A673 (cell line): ENCODE measurements around the gene SMAP2. TPM values are rescaled to one million over a fixed set of nuclear protein-coding genes. Genes with fewer than 3 reads are reported as not detected.
A peak's percentile ranks its signal among the peaks of the same experiment; 100 is the strongest.

Experiments used
- BruUV-seq: library from RNA; stranded (reverse); fragments of 400-500 nt; replicated peaks from 2 replicates; lab custom pipeline; 2021; lab: Mats Ljungman, UMichigan
- CTCF ChIA-PET: fragments of 300-600 bp; sonication (Branson Sonifier 250); formaldehyde crosslinking; loops from one replicate; lab custom pipeline; 2022; ENCODE audit warnings: antibody characterized with exemption; lab: Charles Lee
- POLR2A ChIA-PET: fragments of 300-600 bp; sonication (Branson Sonifier 250); formaldehyde crosslinking; loops from one replicate; lab custom pipeline; 2022; ENCODE audit warnings: antibody characterized with exemption; ENCODE audit not compliant: low non-redundant PET; lab: Charles Lee
- DNase-seq: peaks from one replicate; pipeline ENCODE4 v3.0.0-alpha.2; 2015; ENCODE audit warnings: low spot score
- H3K27ac ChIP-seq: fragments of 200-600 bp; sonication (generic); 2 replicates; pipeline ENCODE4 v1.5.1; 2016; ENCODE audit warnings: mixed run types, low read depth, mild to moderate bottlenecking, mixed read lengths, antibody characterized with exemption, low read length; ENCODE audit not compliant: poor library complexity, severe bottlenecking
- H3K27me3 ChIP-seq: fragments of 200-600 bp; sonication (generic); replicated peaks from 2 replicates; pipeline ENCODE4 v1.6.1; 2017; ENCODE audit warnings: mixed run types, low read depth, mild to moderate bottlenecking, mixed read lengths, antibody characterized with exemption, low read length; ENCODE audit not compliant: insufficient read depth, poor library complexity
- H3K36me3 ChIP-seq: fragments of 200-600 bp; sonication (generic); 2 replicates; pipeline ENCODE4 v1.6.1; 2016; ENCODE audit warnings: mixed run types, mild to moderate bottlenecking, mixed read lengths, antibody characterized with exemption, low read length; ENCODE audit not compliant: insufficient read depth, poor library complexity, severe bottlenecking
- H3K4me1 ChIP-seq: fragments of 200-600 bp; sonication (generic); 2 replicates; pipeline ENCODE4 v1.6.1; 2017; ENCODE audit warnings: mixed run types, mild to moderate bottlenecking, mixed read lengths, antibody characterized with exemption, low read length; ENCODE audit not compliant: insufficient read depth, poor library complexity, severe bottlenecking
- H3K4me3 ChIP-seq: fragments of 200-600 bp; sonication (generic); 2 replicates; pipeline ENCODE4 v1.5.1; 2016; ENCODE audit warnings: low read depth, mixed run types, mild to moderate bottlenecking, mixed read lengths, low read length; ENCODE audit not compliant: poor library complexity, severe bottlenecking
- H3K9me3 ChIP-seq: fragments of 200-600 bp; sonication (generic); 2 replicates; pipeline ENCODE4 v1.6.1; 2016; ENCODE audit warnings: mixed run types, low read depth, mild to moderate bottlenecking, mixed read lengths, antibody characterized with exemption, low read length; ENCODE audit not compliant: poor library complexity, severe bottlenecking
- EZH2 ChIP-seq: fragments of 200-600 bp; sonication (generic); IDR thresholded peaks from 2 replicates; pipeline ENCODE4 v1.6.1; 2017; ENCODE audit warnings: borderline replicate concordance, low read depth, mild to moderate bottlenecking, mixed read lengths, antibody characterized with exemption, low read length; ENCODE audit not compliant: poor library complexity, severe bottlenecking
- intact Hi-C: fragments of 100-400 bp; cut with micrococcal nuclease; formaldehyde crosslinking; loops from one replicate; pipeline ENCODE4 v1.10.0; 2022; ENCODE audit not compliant: unreplicated experiment
- total RNA-seq: library from RNA; stranded (reverse); gene quantifications from 2 replicates; pipeline ENCODE4 v1.2.3, GENCODE V29; 2021
- TF ChIP-seq, protein P1 (sequence below): fragments of 300-800, 200-600 bp; sonication (generic); conservative IDR thresholded peaks from 2 replicates; pipeline ENCODE4 v1.5.1; 2017; ENCODE audit warnings: low read depth, mild to moderate bottlenecking, antibody characterized with exemption, low read length, moderate library complexity, mixed read lengths

SMAP2 gene
- total RNA-seq, 1 experiment from 2014 or later = 58.5 TPM

- Histone ChIP-seq H3K4me1 (no peaks in the 10 kb centered on the region), H3K9me3 (no peaks in the 10 kb centered on the region), H3K36me3 (no peaks in the 10 kb centered on the region), H3K27me3 (no peaks in the 10 kb centered on the region), H3K4me3 (no peak overlapping the region), H3K27ac (no peak overlapping the region)
- CTCF ChIA-PET = interaction anchor here (1.8 to 2.5 kb wide), 3 partner anchors 67 to 194 kb away, joined by 11 to 25 read pairs (median 17); no protein-coding TSS in a partner anchor
- intact Hi-C loops = loop anchor here (5.0 kb wide), 1 partner anchor 260 kb away; no protein-coding TSS in a partner anchor
- DNase-seq = no peak
- TF ChIP-seq EZH2 = no peak
- POLR2A ChIA-PET = no interaction called here
- BruUV-seq = no TSS peak
These were observed 36.1 kb upstream of the SMAP2 start for GRCh38 chr1:40337443-40337842.

DNA sequence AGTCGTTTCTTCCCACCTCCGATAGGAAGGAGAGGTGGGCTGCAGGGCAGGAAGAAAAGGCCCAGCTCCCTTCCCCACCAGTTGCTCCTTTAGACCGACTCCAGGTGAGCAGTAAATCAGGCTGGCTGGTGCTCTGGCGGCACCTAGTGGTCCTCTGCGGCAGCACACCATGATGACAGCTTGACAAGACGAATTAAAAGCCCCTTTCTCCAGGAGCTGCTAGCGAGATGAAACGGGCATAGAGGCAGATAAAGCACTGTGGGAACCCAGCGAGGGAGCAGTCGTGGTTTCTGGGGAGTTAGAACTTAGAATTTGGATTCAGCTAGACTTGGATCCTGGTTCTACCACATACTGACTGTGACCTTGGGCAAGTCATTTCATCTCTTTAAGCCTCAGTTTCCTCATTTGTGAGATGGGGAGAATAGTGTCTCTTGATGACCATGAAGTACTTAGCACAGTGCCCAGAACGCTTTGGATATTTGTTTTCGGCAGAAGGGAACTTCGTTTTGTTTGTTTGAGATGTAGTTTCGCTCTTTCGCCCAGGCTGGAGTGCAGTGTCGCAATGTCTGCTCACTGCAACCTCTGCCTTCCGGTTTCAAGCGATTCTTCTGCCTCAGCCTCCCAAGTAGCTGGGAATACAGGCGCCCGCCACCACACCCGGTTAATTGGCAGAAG is 34.6 kb upstream of the SMAP2 start:
- no TSS peak for BruUV-seq
- H3K4me1 ChIP-seq = no peaks in the 10 kb centered on the region
- H3K27ac ChIP-seq = no peak overlapping the region
- peak; percentile 88 for DNase-seq
- intact Hi-C loops = loop anchor here (2.0 to 5.0 kb wide), 3 partner anchors 66 to 262 kb away; no protein-coding TSS in a partner anchor
- no peaks in the 10 kb centered on the region for H3K27me3 ChIP-seq
- H3K9me3 ChIP-seq = no peaks in the 10 kb centered on the region
- no peak for TF ChIP-seq EZH2
- TF ChIP-seq, protein P1, sequence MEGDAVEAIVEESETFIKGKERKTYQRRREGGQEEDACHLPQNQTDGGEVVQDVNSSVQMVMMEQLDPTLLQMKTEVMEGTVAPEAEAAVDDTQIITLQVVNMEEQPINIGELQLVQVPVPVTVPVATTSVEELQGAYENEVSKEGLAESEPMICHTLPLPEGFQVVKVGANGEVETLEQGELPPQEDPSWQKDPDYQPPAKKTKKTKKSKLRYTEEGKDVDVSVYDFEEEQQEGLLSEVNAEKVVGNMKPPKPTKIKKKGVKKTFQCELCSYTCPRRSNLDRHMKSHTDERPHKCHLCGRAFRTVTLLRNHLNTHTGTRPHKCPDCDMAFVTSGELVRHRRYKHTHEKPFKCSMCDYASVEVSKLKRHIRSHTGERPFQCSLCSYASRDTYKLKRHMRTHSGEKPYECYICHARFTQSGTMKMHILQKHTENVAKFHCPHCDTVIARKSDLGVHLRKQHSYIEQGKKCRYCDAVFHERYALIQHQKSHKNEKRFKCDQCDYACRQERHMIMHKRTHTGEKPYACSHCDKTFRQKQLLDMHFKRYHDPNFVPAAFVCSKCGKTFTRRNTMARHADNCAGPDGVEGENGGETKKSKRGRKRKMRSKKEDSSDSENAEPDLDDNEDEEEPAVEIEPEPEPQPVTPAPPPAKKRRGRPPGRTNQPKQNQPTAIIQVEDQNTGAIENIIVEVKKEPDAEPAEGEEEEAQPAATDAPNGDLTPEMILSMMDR = peak; percentile 99
- no peak overlapping the region for H3K4me3 ChIP-seq
- H3K36me3 ChIP-seq = no peaks in the 10 kb centered on the region
- ChIA-PET POLR2A (no interaction called here), CTCF (interaction anchor here (0.5 to 2.5 kb wide), 17 partner anchors 13 to 278 kb away, joined by 3 to 25 read pairs (median 5); partner anchors contain the start of genes ZFP69 and ZMPSTE24)

- BruUV-seq = no TSS peak
- POLR2A ChIA-PET = no interaction called here
- no peaks in the 10 kb centered on the region for H3K27me3 ChIP-seq
These were observed 33.9 kb upstream of the SMAP2 start for GRCh38 chr1:40339420-40340323.

More at GRCh38 chr1:40339420-40340323, 33.9 kb upstream of the SMAP2 start:
- H3K36me3 ChIP-seq = no peaks in the 10 kb centered on the region
- intact Hi-C loops = loop anchor here (2.0 to 5.0 kb wide), 3 partner anchors 65 to 262 kb away; no protein-coding TSS in a partner anchor
- DNase-seq = no peak
- no peaks in the 10 kb centered on the region for H3K9me3 ChIP-seq
- CTCF ChIA-PET = interaction anchor here (0.5 to 2.5 kb wide), 12 partner anchors 12 to 262 kb away, joined by 3 to 25 read pairs (median 5); partner anchors contain the start of gene ZFP69
- H3K4me3 ChIP-seq = no peak overlapping the region
- no peak for TF ChIP-seq EZH2
- TF ChIP-seq, protein P1 = no peak
- H3K4me1 ChIP-seq = no peaks in the 10 kb centered on the region
- H3K27ac ChIP-seq = no peak overlapping the region
